Activated T-helper 1 cell treated with Interleukin-2 at 50 U/mL for 16 hours (primary cell): ENCODE measurements around the gene RRAS2.
"Not testable (repeated sequence)": the region's sequence is repeated elsewhere in the genome, so short reads cannot be mapped to it uniquely, and the experiment has no call there.

Source experiments
- DNase-seq: peaks from one replicate; pipeline ENCODE4 v3.0.0-alpha.2; 2020; ENCODE audit warnings: low read depth

Gene RRAS2

DNA sequence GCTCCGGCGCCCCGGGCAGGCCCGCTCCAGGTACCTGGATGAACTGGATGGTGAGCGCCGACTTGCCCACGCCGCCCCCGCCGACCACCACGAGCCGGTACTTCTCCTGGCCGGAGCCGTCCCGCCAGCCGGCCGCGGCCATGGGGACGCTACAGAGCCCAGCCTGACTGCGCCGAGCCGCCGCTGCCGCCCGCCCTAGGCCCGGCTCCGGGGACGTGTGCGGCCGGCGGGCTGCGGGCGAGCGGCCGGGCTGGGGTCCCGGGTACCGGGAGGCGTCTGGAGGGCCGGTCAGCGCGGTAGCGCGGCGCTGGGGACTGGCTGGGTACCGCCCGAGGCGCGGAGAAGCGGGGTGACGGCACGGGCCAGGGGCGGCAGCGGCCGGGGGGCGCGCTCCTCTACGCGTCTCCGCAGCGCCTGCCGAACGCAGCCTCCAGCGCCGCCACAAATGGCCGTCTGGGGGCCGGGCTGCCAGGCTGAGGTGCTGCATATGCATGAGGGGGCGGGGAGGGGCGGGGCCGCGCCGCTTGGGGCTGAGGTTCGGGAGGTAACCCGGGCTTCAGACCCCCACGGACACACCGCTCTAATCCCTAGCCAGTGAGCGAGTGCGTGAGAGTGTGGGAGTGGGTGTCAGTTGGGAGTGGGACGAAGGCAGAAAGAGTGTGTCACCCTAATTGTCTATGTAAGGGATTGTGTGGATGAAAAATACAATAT lies at the start of gene RRAS2:
Gene RRAS2, minus strand, starts transcription at position 455 of the 711 bp plus-strand sequence. Its CDS starts 313 bp downstream, at position 142.
- peak; percentile 68 for DNase-seq

- DNase-seq, result no peak
Measured at GRCh38 chr11:14408612-14409011, 49.6 kb upstream of the RRAS2 start.

DNA sequence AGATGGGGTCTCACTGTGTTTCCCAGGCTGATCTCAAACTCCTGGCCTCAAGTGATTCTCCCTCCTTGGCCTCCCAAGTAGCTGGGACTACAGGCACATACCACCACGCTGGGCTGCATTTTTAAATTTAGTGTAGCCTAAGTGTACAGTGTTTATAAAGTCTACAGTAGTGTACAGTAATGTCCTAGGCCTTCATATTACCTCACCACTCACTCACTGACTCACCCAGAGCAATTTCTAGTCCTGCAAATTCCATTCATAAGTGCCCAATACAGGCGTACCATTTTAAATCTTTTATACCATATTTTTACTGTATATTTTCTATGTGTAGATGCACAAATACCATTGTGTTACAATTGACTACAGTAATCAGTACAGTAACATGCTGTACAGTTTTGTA lies 47.1 kb upstream of the RRAS2 start:
- not testable (repeated sequence) for DNase-seq

- DNase-seq, result not testable (repeated sequence)
Measured at GRCh38 chr11:14403528-14403927, 44.5 kb upstream of the RRAS2 start.

- DNase-seq, result no peak
Measured at GRCh38 chr11:14399087-14399486, 40.1 kb upstream of the RRAS2 start.

- no peak for DNase-seq
Measured at GRCh38 chr11:14396273-14396672, 37.3 kb upstream of the RRAS2 start.

- DNase-seq, result no peak
Measured at GRCh38 chr11:14393889-14394288, 34.9 kb upstream of the RRAS2 start.

GRCh38 chr11:14393129-14393528 lies 34.1 kb upstream of the RRAS2 start:
- DNase-seq, result no peak

- DNase-seq, result no peak
Measured at GRCh38 chr11:14390669-14391068, 31.7 kb upstream of the RRAS2 start.

- no peak for DNase-seq
Measured at GRCh38 chr11:14388352-14388751, 29.4 kb upstream of the RRAS2 start.

GRCh38 chr11:14386895-14387480 lies 28.0 kb upstream of the RRAS2 start:
- no peak for DNase-seq

DNA sequence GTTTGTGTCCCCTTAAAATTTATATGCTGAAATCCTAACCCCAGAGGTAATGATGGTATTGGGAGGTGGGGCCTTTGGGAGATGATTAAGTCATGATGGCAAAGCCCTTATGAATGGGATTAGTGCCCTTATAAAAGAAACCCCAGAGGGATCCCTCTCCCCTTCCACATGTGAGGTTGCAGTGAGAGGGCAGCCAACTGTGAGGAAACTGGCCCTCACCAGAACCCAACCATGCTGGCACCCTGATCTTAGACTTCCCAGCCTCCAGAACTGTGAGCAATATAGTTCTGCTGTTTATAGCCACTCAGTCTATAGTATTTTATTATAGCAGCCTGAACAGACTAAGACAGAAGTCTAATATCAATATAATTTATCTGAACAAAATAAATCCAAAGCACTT lies 27.1 kb upstream of the RRAS2 start:
- DNase-seq, result no peak

DNA sequence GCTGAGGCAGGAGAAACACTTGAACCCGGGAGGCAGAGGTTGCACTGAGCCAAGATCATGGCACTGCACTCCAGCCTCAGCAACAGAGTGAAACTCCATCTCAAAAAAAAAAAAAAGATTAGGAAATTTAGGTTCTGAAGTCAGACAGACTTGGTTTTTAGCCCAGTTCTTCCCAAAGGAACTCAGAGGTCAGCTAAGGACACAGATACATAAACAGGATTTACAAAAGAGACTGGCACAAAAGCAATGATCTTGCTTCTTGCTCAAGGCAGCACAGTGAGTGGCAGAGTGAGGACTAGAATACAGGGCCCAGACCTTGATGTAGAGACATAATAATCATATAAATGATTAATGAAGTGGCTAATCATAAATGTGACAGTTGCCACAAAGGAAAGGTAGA lies 25.4 kb upstream of the RRAS2 start:
- DNase-seq, result no peak

GRCh38 chr11:14381968-14382367 lies 23.0 kb upstream of the RRAS2 start:
- no peak for DNase-seq

- DNase-seq, result peak; percentile 28
Measured at GRCh38 chr11:14380947-14381561, 22.1 kb upstream of the RRAS2 start.

GRCh38 chr11:14380125-14380936 lies 21.3 kb upstream of the RRAS2 start:
- no peak for DNase-seq

- no peak for DNase-seq
Measured at GRCh38 chr11:14378171-14378570, 19.2 kb upstream of the RRAS2 start.

- no peak for DNase-seq
Measured at GRCh38 chr11:14376920-14377319, 17.9 kb upstream of the RRAS2 start.

DNA sequence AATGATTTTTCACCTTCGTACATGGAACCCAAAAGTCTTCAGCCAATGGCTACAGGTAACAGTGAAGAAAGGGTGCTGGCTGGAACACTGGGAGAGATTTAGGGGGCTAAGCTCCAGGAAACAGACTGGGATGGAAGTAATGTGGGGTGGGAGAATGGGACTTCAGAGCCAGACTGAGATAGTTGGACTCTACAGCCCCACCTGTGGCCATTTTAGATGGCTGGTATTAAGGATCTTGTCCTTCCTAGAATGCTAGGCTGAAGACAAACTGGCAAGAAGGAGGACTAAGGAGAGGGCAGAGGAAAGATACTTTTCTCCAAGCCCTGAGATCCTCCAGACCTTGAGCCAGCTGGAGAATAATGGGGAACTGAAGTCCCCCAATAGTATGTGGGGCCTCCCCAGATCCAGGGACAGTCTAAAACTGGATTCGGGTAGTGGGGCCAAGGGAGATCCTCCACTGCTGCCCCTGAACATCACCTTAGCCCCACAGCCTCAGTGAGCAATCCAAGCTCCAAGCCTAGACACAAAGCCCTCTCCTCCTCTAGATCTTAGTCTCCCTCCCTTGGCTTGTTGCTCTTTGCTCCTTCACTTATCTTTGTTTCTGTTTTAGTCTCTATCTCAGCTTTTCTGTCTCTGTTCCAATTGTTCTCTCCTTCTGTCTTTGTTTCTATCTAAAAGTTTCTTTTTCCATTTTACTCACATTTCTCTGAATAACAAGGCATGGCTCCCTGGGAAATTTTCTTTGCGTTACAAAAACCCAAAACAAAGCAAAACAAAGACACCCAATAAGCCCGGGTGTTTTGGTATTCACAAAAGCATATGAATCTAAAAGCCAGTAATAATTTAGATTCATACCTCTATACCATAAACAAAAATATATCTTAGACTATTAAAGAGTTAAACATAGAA lies 16.2 kb upstream of the RRAS2 start:
- DNase-seq, result no peak

GRCh38 chr11:14373941-14374646 lies 15.1 kb upstream of the RRAS2 start:
- no peak for DNase-seq

GRCh38 chr11:14372011-14372410 lies 13.0 kb upstream of the RRAS2 start:
- no peak for DNase-seq
